ENCODE data around the gene RHBDD3.
A peak's percentile ranks its signal among the peaks of the same experiment; 100 is the strongest.

The RHBDD3 gene

DNA sequence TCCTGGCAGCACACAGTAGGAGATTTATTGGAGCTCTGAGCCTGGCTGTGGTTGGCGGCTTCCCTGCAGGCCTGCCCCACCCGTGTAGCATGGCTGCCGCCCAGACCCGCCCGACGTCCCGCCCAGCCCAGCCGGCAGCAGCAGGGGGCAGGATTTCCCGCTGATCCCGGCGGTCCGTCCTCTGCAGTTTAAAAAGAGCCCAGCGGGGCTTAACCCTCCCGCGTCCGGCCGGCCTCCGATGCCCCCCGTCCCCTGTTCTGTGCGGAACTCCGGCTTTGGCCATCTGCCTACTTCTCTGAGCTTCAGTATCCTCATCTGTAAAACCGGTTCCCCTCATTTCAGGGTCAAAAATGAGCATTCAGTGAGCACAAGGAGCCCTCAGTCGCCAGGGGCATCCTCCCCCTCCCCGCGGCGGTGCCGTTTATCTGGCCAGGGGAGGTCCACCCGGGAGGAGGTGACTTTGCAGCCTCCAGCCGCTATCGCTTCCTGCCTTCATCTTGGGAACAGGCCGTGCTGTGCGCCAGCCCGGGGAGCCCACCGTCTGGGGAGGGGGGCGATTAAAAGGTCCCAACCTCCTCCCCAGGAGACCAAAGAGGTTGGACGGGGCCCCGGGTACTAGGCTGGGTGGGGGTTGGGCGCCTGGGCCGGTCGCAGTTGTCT, 38.5 kb upstream of the RHBDD3 start, which contains the start of gene GAS2L1:
TSS of gene GAS2L1 (plus strand) at position 476 of the 660 bp plus-strand sequence. CDS start 1,456 bp downstream, outside the sequence.
- DNase-seq: peak; percentile 93

DNA sequence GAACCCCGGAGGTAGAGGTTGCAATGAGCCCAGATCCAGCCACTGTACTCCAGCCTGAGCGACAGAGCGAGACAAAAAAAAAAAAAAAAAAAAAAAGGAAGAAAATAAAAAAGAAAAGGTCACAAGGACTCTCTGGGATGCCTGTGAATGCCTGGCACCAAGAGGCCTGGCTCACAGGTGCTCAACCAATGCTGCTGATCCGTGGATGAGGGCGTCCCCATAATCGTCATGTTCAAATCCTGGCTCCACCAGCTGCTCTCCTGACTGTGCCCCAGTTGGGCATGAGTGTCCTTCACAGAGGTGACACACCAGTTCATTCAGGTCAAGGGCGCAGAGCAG, 38.0 kb upstream of the RHBDD3 start:
- DNase-seq: no peak

DNA sequence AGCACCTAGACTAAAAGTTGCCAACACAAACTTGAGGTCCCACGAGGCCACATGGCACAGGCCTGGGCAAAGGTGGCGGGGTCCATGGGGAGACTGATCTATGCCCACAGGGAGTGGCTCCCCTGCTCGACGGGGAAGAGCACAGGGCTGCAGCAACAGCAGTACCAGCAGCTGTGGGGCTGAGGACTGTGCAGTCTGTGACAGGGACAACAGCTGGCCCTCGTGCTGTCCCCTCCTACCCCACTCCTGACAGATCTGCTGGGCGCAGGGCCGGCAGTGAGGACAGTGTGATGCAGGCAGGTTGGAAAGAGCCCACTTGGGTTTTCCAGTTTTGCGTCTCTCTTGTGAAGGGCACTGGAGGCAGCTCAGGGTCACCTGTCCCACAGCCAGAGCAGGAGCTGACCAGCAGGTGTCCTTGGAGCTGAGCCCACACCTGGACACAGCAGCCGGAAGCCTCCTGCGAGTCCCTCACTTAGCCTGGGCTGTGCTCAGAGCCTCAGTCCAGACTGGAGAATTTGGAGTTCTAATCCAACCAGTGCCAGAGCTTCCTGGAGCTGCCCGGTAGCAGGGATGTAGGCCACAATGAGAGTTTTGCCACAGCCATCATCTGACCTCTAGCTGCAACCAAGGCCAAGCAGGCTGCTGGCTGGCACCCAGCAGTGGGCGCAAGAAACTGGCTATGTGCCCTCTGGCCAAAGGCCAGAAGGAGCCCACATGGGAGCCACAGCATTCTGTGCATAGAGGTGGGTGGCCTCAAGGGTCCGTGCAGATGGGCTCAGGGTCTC, 35.1 kb upstream of the RHBDD3 start:
- DNase-seq: peak; percentile 49

DNA sequence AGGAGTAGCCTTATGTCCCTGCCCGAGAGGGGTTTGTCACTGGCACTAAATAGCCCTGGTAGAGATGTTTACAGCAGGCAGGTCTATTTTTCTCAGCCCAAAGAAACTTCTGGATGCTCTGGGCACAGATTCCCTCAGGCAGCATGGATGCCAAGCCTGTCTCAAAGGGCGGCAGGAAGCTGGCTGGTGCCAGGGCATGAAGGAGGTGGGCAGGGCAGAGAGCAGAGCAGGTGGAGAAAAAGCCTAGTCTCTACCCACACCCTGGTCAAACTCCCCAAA, 34.6 kb upstream of the RHBDD3 start:
- no peak for DNase-seq

DNA sequence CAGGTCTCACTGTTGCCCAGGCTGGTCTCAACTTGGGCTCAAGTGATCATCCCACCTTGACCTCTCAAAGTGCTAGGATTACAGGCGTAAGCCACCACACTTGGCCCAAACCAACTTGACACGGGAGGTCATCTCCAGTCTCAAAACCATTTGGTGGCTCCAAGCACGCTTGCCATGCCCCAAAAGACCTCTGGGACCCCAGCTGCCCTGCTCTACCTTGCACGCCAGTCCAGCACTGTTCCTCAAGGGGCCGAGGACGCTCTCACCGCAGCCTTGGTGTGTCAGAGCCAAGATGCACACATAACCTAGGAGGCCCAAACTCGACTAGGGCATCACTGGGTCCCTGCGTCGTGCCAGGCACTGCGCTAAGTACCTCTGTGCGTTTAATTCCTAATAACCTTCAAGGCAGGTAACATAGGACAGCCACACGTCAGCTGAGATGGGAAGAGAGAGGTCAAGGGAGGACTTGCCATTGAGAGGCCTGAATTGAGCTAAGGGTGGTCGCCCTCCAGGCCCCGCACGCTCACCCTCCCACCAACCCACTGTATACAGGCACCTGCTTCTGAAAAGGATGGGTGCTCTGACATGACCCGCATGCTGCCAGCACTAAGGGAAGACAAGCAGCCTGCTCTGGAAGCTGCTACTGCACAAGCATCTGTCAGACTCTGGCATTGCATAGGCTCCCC, 34.1 kb upstream of the RHBDD3 start:
- DNase-seq: no peak

DNA sequence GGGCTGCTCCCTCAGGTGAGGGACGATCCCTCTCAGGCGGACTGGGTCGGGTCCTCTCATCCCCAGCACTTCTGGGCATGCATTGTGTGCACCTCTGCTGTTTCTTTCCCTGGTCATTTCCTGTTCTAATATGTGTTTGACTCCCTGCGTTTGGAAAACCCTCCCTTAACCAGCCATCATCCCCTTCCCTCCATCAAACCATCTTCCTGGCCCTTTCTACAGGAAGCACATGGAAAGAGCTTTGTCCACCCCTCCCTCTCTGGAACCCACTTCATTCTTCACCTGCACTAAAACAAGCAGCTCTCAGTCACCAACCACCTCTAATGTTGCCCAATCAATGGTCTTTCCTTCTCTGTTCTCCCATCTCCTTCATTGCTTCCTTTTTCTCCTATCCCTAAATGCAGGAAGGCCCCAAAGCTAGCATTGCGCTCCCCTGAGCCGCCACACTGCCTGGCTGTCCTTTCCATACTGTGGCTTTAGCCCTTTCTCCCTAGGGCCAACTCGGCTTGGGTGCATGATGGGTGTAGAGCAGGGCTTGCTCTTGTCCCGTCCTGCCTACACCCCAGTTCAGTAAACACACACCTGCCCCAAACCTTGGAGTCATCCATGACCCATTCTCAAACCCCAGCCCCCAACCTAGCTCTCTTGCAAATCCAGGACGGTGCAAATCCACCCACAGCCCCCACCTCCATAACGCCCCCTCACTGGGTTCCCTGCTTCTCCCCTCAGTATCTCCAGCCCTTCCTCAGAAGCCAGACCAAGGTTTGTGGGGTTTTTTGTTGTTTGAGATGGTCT, 33.2 kb upstream of the RHBDD3 start:
- no peak for DNase-seq

DNA sequence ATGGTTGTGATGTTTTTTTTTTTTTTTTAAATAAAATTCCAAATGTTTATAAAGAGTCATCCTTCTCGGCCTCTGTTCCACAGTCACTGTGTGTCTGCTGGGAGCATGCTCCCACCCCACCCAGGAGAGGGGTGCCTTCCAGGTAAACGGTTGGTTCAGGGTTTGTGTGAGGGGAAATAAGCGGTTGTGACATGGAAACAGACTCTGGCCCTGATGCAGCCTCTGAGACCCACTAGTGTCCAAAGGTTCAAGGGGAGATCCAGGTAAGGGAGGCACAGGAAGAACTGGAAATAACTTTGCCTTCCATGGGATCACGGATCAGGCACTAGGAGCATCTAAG, 32.7 kb upstream of the RHBDD3 start:
- DNase-seq: no peak

DNA sequence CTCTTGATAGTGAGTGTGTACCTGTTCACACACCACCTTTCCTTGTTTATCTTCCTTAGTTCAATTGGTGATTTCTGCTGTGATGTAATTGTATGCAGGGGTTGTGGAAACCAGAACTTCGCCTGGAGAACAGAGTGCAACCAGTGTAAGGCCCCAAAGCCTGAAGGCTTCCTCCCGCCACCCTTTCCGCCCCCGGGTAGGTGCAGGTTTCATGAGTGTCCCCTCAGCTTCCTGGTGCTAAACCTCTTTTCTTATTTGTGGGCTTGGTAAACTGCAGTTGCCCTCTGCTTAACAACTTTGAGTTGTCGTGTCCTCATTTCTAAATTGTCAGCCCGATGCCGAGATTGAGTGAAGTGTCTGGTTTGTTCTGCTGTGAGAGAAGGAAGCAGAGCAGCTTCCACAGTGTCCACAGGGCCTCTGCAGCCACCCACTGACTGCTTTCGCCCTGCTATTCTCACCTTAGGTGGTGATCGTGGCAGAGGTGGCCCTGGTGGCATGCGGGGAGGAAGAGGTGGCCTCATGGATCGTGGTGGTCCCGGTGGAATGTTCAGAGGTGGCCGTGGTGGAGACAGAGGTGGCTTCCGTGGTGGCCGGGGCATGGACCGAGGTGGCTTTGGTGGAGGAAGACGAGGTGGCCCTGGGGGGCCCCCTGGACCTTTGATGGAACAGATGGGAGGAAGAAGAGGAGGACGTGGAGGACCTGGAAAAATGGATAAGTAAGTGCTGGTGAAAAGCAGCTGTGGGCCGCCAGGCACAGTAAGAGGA, 31.5 kb upstream of the RHBDD3 start:
- DNase-seq: no peak

DNA sequence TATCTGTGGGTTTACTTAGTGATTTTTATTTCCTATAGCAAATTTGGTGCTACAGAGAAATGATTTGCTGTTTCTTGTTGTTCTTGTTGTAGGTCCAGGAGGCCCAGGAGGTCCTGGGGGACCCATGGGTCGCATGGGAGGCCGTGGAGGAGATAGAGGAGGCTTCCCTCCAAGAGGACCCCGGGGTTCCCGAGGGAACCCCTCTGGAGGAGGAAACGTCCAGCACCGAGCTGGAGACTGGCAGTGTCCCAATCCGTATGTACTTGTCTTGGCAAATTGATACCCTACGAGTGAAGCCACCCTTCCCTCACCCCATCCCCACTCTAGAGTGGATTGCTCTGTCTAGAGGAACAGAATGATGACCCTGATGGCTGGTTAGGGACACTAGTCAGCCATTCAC, 30.9 kb upstream of the RHBDD3 start:
- no peak for DNase-seq

DNA sequence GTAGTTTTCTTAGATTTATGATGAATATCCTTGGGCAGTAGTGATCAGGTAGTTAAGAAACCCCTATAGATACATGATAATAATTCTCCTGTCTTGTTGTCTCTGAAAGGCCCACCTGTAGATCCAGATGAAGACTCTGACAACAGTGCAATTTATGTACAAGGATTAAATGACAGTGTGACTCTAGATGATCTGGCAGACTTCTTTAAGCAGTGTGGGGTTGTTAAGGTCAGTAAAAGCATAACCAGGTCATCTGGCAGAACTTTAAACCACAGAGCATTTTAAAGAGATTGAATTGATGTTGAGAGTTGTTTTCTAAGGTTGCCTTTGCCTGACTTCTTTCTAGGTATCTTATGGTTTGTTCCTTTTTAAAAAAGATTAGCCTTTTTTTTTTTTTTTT, 24.6 kb upstream of the RHBDD3 start:
- DNase-seq: no peak

DNA sequence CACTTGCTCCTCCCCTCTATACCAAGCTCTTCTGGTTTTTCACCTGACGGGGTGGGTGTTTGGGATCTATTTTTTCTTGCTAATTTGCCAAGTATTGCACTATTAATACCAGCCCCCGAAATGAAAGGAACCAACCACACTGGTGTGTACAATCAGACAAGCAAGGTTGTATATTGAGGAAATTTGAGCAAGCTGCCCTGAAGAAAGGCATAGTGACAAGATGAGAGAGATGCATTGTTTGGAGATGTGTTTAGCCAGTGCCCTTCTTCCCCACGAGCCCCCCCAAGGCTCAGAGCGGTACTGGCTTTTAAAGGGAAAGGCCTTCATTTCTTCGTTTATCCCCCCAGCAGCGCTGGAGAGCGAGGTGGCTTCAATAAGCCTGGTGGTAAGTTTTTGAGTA, 23.4 kb upstream of the RHBDD3 start:
- DNase-seq: no peak

DNA sequence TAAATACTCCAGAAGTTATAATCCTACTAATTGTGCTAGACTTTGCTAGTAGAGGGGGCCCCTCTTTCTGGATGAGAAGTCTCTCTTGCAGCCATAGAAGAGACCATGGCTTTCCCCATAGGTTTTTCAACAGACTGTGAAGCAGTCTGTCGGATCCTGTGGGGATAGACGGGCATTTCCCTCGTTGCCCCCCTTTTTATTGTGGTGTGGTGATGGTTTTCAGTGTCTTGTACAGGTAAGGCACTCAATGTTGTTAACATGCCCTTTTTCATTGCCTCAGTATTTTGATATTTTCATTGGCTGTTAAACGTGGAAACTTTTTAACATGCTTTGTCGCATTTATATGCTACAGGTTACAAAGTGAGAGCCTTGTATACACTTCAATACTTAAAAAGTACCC, 22.3 kb upstream of the RHBDD3 start:
- DNase-seq: no peak

DNA sequence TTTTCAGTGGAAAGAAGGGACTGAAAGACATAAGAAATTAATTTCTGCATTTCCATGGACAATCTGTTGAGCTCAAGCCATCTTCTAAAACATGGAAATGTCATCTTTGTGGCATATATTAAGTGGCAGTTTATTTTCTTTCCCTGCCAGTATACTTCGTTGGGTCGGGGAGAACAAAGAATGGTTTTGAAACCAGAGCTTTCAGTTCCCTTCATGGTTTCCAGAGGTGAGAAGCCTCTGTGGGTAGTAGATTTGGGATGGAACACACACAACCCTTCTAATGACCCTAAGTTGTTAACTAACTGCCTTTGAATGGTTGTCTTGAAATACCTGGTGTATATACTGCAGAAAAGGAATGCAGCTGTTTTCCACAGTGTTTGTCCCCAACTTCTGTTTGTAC, 21.1 kb upstream of the RHBDD3 start:
- DNase-seq: no peak

DNA sequence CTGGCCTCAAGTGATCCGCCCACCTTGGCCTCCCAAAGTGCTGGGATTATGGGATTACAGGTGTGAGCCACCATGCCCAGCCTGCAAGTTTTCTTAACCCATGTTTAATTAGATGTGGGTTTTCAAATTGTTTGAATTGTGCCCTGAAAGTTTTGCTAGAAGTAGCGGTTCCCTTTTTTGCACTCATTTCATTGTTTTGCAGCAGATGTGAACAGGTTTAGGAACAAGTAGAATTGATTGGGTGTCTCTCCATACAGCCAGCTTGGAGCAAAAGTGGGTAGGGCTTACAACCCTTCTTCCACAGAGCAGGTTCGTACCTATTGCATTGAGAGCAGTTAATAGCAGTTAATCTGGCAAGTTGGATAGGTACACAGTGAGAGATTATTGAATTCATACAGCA, 16.4 kb upstream of the RHBDD3 start:
- DNase-seq: no peak

DNA sequence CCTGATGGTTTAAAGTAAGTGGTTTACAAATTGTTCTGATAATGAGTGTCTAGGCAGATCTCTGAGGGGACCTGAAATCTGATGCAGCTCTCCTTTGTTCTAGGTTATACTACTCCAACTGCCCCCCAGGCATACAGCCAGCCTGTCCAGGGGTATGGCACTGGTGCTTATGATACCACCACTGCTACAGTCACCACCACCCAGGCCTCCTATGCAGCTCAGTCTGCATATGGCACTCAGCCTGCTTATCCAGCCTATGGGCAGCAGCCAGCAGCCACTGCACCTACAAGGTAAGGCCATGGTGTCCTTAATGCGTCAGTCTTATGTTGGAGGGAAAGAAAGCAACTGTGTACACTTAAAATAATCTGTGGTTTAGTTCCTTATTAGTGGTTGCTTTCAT, 10.1 kb upstream of the RHBDD3 start:
- no peak for DNase-seq

DNA sequence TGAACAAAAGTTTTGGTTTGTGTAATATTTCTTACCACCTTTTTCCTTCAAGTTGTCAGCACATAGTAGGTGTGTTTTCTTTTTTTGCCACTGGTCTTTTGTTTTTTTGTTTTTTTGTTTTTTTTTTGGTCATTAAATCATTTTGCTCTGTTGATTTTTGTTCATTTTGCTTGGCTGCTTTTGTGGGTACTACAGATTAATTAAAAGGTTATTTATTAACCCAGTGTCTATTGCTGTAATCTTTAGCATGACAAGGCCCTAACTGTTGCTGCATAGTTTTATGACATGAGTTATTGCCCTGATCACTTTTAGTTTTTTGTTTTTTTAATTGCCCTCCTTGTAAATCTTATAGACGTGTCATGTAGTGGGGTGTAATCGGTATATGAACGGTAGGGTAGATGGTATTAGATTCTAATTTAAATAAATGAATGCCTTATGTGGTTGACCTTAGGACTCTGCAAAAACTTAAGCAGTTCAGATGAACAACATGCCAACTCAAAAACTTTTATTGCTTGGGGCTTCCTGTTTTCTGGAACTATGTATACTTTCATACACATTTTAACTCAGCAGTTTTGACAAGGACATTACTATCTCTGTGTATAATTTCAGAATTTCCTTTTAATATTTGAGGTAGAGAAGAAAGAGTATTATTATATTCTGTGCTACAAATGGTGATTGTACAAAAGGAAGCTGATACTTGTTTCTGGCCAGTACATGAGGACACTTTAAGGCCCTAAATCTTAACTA, 8.2 kb upstream of the RHBDD3 start:
- DNase-seq: no peak

DNA sequence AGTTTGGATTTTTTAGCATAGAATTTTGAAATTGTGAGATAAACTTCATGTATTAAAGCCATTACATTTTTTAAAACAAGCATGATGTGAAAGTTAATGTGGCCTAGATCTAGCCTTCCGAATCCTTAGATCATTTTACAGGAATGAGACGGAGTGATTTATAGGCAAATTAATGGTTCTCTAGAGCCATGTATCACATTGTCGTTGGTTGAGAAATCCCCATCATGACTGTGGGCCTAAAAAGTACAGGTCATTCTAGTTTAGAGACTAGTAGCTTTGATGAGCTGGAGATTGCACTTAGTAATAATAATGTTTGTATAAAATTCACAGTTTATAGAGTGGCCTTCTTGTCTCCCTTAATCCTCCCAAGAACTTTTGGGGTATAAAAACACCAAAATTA, 7.4 kb upstream of the RHBDD3 start:
- DNase-seq: no peak

DNA sequence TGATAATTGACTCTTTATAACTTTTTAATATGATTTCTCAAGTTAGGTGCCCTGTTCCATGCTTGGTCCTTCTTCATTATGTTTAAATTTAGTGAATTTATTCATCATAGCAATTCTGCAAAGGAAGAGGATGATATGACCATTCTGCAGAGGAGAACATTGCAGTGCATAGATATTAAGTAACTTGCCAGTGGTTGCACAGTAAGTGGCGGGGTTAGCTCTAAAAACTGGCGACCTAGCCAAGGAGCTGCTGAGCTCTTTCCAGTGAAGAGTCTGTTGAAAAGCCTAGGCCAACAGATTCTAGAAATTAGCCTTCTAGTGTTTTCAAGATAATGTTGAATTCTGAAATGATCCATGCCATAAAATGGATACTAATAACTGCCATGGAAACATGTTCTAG, 4.8 kb upstream of the RHBDD3 start:
- DNase-seq: no peak

DNA sequence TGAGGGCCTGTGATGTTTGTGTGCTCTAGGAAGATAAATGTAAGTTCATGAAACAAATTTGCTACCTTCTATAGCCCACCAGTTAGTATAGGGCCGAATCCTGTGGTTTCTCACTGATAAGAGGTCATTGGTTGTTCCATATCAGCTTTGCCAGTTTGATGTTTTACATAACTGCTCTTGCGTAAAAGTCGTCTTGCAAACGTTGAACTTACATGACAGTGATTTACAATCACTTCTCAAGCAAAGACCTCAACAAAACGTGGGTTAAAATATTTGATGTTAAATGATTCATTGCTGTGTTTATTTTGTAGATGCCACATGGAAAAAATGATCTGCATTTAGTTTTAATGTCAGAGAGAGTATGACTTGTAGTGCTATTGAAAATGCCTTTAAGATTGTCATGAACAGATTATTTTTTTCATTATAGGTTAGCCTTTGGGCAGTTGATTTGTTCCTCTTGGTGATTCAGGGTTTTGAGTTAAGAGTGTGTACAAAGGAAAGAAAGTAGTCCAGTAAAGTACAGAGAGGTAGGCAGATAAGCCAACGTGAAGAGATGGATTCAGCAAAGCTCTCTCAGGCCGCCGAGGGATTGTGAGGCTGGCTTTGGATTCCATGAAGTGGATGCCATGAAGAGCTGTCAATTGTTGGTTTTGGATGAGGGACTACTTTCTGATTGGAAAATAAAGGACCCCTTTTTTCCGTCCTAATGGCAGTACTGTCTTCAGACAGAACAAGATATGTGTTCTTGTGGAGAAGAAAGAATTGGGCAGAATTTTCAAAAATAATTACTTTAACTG, 2.9 kb upstream of the RHBDD3 start:
- no peak for DNase-seq

DNA sequence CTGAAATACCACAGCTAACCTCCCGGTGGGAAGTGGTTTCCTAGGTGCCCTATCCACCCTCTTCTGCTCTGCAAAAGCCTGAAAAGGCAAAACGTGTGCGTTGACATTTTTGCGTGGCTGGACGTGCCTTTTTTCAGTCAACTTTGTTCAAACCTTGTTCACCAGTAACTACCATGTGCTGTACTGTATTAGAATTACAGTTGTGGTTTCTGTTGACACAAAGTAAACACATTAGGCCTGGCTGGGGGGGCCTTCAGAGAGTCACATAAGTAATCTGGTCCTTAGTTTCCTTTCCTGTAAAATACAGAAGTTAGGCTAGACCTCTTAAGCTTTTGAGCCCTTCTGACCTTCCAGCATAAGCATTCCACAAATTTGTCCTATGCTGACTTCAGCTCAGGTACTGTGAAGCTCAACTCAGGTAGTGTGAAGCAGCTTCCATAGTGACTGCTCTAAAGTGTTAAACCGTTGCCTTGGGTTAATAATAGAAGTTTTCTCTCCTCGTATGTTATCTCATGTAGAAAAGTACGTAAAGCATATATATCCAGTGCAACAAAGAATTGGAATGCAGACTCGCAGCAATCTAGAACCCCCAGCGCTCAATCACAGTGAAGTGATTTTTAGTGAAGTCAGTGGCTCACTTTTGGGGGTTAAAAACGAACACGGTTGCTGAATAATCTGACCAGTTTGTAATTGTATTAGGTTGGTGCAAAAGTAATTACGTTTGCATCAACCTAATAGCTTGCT, 2.1 kb upstream of the RHBDD3 start:
- DNase-seq: no peak

DNA sequence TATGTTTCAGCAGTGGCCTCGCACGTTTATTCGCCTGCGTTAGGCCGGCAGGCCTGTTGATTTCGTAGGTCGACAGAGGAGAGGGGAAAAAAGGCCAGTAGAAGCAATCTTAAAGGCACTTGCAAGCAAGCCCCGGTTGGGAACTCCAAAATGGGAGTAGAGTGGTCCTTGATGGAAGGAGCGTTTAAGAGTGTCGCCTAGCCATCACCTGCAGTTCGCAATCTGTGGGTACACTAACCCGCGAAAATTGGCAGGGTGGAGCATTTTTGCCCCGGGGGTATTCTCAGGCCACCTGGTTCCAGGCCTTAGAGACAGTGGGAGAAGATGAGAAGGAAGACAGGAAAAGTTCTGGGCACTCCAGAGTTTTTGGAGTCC, 1.4 kb upstream of the RHBDD3 start:
- no peak for DNase-seq

Data from right hindlimb (tissue), 1 donor.